Stimulated activated CD8-positive, alpha-beta memory T cell treated with anti-CD3 and anti-CD28 coated beads, Interleukin-2, amount 100 ng/mL, for 1 hour (primary cell): ENCODE data around the gene ACACB.

Experiments
- DNase-seq, 2 donors: peaks; one replicate each; pipeline ENCODE4 v3.0.0-alpha.2; 2020; ENCODE audit warnings: low read depth in 2 of 2

ACACB gene

DNA sequence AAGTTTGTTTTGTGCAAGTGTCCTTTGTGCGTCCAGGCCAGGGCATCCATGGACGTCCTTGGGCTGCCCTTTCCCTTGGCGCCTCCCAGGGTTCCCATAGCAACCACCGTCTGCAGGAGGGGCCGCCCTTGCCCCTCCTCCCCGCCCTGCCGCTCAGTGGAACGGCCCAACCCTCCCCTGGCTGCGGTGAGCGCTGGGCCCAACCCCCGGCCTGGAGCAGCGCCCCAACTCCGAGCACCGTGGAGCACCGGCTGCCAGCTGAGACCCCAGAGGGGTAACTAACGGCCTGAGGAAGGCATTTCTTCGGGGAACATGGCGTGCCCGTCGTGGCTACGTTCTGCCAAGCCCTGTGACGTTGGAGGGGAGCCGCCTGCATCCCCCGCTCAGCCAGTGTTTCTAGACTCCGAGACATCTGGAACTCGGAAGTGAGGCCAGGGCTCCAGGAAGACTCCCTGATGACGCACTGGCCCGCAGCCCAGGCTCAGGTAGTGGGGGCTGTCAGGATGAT is 5.3 kb upstream of the ACACB start:
- DNase-seq = peak in 1 of 2 donors; percentile 26

DNA sequence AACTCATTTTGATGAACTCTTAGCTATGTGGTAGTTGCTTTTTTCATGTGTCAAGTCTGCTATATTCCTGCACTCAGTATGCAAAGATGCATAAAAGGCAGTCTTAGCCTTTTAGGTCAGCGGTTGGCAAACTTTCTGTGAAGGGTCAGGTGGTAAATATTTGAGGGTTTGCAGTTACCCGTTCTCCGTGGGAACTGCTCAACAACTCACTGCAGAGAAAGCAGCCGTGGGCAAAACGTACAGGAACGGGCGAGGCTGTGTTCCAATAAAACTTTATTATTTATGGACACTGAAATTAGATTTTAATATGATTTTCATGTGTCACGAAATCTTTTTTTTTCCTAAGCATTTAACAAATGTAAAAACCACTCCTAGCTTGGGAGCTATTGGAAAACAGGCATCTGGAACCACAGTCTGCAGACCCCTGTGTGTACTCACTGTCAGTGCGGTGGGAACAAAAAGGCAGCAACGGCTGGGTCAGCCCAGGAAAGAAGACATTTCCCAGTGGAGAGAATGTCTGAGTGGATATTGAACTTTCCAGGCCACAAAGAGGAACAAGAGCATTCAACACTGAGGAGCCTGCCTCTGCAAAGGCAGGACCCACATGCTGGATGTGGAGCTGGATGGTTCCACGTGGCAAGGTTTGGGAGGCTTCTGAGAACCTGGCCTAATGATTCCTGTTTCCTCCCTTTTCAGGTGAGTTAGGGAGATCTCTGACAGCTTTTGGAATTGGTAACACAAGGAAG is 3.5 kb upstream of the ACACB start:
- DNase-seq = no peak

DNA sequence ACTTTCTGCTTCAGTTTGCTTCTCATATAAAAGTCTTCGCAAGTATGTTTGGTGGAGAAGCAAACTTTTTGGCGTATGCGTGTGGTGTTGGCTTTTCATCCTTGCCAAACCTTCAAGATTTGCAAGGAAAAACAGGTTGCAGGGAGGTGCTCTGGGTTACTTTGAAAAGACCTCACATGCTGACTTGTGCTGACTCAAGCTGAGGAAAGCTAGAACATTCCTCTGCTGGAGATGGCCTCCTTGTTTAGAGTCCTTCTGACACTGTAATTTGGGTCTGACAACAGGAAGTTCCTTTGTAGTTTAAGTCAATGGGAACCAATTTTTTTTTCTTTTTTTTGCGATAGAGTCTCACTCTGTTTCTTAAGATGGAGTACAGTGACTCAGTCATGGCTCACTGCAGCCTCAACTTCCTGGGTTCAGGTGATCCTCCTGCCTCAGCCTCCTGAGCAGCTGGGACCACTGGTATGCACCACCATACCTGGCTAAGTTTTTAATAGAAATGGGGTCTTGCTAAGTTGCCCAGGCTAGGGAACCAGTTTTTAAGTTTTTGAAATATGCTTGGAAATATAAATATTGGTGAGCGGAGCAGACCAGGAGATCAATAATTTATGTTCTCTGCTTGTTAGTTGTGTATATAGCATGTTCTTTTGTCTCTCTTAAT is 2.6 kb upstream of the ACACB start:
- no peak for DNase-seq

DNA sequence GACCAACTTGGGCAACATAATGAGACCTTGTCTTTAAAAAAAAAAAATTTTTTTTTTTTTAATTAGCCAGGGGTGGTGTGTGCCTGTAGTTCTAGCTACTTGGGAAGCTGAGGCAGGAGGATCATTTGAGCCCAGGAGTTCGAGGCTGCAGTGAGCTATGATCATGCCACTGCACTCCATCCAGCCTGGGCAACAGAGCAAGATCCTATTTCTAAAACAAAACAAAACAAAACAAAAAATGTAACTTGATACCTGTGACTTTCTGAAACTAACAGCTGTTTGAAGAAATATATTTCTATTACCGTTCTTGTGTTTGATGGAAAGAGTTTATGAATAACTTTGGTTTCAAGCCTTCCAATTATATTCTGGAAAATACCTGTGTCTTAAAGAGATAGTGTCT is 1.7 kb upstream of the ACACB start:
- DNase-seq = no peak

DNA sequence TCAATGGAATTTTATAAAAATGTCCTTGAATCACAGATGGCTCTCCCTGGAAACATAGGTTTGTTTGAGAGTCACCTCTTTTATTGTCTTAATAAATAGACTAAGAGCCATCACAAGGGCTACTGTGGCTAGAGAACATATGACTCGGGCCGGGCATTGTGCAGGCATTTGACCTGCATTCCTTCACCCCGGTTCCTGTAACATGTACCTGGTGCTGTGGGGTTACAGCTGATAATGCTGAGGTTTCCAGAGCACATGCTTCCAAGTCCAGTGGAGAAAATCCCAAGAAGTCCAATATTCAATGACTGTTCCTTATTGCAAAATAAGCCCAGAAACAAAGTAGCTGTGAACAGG is 1.0 kb upstream of the ACACB start:
- no peak for DNase-seq

DNA sequence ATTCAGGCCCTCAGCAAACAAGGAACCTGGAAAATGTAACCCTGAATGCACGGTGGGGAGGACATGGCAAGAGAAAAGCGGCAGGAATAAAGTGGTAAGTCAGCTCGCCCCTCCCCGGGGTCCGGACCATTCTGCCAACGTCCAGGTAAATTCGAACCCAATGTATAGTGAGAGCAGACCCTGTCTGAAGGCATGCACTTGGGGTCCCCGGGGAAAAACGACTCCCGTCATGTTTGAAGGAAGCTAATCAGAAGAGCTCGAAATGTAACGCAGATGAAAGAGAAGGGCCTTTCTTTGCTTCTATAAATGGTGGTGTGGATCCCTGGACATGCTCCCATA is 193 bp downstream of the ACACB start:
- DNase-seq = no peak

DNA sequence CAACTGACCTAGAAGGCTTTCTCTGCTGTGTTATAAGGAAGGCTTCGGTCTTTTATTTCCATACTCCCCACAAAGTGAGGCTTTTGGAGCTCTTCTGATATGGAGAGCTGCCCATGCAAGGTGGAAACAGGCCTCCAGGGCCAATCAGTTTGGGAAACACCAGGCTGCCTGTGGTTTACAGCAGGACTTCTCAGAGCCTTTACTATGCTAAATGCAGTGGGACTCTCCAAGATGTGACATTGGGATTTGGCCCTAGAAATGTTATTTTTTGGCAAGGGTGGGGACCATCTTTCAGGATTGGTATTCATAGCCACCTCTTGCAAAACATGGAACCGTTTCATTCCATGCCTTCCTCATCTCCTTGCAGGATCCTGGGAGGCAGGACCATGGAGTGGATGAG is 3.7 kb downstream of the ACACB start:
- DNase-seq = no peak

DNA sequence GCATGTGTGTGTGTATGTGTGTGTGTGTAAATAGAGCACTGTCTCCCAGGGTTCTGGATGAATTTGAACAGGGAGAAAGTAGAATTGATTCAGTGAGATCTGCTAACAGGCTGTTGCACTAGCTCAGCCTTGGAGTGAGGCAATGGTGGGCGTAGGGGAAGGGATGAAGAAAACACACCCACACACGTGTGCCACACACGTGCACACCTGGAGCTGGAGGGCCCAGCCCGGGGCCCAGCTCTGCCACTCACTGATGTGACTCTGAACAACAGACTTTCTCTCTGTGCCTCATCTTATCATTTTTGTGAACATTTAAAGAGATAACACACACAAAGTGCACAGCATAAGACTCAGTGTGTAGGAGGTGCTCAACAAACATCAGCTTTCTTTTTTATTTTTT is 4.2 kb downstream of the ACACB start:
- no peak for DNase-seq

DNA sequence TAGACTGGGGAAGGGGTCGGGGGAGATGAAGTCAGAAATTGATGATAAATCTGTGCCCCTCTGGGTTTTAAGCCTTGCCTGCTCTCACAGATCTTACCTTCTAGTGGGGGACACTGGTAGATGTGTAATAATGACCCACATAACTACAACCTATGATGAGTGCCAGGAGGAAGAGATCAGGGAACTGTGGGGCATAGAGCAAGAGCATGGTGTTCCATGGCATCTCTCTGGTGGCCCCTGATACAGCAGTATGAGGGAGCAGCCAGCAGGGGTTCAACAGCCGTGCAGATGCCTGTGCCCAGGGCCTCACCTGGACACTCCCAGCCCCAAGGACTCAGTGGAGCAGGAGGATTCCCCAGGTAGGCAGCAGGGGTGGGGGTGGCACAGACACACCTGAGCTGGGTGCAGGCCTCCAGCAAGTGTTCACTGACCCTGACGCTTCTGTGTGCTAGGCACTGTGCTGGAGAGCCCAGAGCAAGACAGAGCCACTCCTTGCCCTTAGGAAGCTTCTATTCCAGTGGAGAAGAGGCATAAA is 5.0 kb downstream of the ACACB start:
- DNase-seq = no peak

DNA sequence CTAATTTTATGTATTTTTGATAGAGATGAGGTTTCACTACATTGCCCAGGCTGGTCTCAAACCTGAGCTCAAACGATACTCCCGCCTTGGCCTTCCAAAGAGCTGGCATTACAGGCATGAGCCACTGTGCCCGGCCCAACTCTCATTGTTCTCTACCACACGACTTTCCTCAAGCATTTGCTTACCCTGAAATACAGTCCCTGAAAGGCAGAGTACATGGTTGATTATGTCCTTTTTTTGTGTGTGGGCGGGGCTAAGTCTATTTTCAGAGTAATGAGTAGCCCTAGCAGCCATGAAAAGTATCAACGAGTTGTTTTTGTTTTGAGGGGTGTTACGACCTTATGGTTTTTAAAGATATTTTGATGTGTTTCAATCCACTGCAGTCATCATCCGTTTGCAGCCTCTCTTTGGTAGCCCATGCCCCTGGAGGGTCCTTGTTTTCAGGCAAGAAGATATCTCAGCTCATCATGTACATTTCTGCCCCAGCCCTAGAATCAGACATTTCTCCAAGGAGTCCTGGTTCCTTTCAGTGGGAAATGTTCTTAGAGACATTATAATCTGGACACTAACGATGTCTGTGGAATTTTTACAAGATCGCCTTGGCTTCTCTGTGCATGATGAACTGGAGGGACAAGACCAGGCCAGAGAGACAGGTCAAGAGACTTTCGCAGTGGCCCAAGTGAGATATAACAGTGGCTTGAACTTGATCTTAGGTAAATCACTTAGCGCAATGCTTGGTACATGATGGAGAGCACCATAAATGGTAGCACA is 8.7 kb downstream of the ACACB start:
- DNase-seq = no peak

DNA sequence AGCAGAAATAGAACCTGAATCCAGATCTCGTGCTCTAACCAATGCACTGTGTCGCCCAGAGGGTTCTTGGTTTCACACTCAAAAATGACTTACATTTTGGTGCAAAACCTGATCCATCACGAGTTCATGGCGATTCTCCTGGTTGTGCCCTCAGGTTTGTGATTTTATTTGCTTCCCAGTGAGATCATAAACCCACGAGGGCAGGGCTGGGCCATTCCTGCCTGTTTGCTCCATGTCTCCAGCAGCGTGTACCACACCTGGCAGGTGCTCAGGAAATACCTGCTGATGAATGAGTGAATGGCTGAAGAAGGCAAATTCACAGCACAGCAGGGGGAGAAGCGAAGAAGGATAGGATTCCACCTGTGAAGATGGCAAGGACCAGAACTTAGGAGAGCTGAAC is 9.4 kb downstream of the ACACB start:
- no peak for DNase-seq

DNA sequence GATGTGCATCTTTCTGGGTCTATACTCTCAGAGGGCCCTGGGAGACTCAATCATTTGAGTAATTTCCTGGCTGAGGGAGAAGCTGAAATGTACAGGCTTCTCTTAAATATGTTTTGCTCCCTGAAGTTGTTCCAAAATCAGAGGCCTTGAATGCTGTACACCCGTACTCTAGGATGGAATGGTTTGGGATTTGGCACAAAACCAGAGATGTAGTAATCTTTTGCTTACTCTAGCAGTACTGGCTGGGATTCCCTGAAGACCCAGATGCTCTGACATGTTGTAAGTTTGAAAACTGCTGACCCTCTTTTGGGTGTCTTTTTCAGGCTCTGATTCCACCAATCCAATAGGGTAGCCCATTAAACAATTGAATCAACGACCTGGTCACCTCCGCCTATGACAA is 10.4 kb downstream of the ACACB start:
- no peak for DNase-seq

DNA sequence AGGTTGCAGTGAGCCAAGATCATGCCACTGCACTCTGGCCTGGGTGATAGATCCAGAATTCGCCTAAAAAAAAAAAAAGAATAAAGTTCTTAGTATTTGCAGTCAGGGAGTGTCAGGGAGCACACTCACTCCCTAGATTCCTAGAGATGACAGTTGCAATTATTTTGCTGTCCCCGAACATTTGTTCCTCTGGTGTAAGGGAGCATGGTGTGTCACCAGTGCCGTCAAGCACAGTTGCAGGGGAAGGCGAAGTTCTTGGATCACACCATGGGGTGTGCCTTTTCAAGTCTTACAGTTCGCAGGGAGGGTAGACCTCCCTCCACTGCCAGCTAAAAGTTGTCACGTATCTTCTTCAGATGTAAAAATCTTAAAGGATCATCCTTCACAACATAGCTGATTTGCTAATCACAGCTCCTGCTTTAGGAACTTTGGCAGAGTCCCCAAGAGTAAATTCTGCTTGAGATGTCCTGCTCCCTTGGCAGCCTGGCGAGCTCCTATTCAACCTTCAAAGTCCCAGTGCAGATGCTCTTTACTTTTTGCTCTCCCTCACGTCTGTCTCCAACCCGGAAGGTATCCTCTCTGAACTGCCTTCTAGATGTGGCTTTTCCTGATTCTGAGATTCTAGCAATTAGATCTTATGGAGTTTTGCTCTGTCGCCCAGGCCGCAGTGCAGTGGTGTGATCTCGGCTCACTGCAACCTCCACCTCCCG is 11.3 kb downstream of the ACACB start:
- no peak for DNase-seq

DNA sequence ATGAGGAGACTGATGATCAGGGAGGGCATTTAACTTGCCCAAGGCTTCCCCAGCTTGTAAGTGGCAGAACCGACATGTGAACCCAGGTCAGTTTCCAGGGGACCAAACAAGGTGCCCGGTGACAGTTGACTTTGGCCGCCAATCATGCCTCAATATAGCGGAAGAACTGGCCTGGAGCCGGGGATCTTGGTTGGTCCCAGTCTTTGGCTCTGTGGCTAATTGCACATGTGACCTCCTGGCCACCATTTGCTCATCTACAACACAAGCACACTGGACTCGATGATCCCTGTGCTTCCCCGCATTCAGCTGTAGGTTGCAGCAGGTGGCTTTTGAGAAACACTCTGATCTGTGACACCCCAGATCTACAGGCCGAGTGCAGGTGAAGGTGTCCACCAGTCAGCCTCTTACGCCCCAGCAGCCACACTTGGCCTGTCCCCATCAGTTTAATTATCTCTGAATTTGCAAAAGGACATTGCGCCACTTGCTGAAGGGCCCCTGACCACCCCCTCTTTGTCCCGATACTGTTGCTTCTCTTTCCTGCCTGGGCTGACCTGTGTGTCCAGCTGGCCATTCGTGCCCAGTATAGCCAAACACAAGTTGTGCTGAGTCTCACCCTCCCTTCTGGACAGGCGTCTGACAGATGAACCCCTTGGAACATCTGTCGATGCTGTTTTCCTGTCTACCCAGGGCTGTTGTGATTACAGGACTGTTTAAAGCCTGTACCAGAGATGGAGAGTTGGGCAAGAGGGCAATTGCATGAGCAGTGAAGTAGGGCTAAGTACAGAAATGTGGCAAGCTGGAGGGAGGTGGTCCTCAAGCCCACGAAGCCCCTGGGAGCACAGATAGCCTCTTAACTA is 14.1 kb downstream of the ACACB start:
- no peak for DNase-seq

DNA sequence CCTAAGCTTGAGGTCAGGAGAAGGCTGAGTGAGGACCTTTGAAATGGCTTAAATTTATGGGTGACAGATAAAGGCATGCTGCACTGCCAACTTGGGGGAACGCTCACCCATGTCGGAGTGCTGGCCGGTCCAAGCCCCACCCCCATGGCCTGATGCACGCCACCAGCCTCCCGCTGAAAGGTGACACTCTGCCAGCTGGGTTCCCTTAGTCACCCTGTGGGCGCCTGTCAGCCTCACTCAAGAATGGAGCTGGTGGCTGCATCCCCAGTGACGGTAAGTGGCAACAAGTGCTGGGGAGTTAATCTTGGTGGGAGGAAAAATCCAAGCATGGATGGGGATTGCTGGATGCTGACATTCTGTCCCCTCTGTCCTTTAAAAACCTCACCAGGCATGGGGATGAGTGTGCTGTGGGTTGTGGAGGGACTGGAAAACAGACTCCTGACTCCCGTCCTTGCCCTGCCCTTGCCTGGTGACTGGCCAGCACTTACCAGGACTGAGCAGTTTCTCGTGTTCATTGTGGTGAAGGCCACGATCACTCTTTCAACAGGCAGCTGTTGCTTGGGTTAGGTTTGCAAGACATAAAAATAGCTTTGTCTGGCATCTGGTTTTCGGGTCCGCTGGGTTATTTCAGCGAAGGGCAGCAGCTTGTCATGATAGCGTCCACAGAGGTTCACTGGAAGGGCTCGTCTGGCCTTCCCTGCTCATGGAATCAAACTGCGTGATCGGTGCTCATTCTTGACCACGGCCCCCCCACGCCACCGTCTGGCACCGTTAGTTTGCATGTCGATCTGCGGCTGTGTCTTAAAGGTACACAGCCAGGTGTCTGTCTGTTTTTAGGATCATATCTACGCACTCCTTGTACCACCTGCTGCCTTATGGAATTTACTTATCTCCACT is 15.0 kb downstream of the ACACB start:
- no peak for DNase-seq

DNA sequence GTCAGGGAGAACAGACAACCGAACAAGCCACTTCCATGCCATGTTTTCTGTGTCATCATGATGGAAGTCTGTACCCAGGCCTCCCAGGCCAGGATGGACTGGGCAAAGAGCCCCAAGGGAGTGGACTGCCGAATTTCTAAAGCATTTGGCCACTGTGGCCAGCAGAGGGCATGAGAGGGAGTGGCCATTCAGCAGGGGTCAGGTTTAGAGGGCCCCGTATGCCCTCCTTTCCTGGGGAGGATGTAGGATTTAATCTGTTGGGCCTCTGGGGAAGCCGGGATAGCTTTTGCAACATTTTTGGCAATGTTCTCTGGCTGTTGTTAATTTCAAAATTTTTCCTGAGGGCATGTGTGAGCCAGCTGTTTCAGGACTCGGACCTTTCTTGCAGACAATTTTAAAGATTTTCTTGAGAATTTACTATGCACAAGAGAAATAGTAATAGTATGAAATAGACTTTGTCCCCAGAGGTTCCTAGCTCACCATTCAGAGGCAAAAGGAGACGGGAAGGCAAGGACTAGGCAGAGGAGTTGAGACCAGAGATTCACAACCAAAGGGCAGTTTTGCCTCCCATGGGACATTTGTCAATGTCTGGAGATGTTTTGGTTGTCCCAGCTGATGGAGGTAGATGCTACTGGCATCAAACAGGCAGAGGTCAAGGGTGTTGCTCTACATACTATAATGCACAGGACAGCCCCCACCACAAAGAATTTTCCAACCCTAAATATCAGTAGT is 18.0 kb downstream of the ACACB start:
- DNase-seq = no peak

DNA sequence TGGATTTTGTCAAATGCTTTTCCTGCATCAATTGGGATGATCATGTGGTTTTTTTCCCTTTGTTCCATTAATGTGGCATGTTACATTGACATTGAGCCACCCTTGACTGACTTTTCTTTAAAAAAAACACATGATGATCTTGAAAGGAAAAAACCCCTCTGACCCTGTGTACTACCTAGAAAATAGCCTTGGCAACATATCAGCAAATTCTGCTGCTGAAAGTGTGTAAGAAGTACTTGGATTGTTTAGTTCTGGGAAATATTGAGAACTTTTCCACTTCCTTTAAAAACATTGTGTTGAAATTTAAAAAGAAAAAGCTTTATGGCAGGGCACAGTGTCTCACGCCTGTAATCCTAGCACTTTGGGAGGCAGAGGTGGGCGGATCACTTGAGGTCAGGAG is 20.7 kb downstream of the ACACB start:
- no peak for DNase-seq

DNA sequence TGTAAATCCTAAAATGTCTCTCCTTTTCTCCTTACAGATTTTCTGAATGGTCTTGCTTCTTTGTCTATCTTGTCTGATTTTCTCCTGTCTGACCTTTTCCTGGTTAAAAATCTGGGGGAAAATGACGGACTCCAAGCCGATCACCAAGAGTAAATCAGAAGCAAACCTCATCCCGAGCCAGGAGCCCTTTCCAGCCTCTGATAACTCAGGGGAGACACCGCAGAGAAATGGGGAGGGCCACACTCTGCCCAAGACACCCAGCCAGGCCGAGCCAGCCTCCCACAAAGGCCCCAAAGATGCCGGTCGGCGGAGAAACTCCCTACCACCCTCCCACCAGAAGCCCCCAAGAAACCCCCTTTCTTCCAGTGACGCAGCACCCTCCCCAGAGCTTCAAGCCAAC is 23.0 kb downstream of the ACACB start:
- DNase-seq = no peak

DNA sequence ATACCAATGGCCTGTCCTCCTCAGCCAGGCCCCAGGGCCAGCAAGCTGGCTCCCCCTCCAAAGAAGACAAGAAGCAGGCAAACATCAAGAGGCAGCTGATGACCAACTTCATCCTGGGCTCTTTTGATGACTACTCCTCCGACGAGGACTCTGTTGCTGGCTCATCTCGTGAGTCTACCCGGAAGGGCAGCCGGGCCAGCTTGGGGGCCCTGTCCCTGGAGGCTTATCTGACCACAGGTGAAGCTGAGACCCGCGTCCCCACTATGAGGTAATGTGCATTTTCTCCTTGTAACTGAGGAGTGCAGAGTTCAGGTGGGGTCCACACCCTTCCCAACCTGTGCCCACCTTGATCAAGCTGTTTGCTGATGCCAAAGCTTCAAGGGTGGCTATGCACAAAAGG is 23.4 kb downstream of the ACACB start:
- no peak for DNase-seq
